NCI-H187 treated with DMSO at 0.1 percent for 48 hours (cell line): ENCODE data around the gene FSD1.
"Not testable (repeated sequence)": the region's sequence is repeated elsewhere in the genome, so short reads cannot be mapped to it uniquely, and the experiment has no call there.

ENCODE experiments used
- DNase-seq: peaks from one replicate; lab custom pipeline; 2025; lab: John Stamatoyannopoulos, UW

FSD1 gene

GRCh38 chr19:4319067-4319718, 14.8 kb downstream of the FSD1 start:
- no peak for DNase-seq

- DNase-seq = no peak
Observed at GRCh38 chr19:4320419-4320818, 16.0 kb downstream of the FSD1 start.

- no peak for DNase-seq
Observed at GRCh38 chr19:4322942-4323665, 18.7 kb downstream of the FSD1 start.

GRCh38 chr19:4323692-4324091, 19.3 kb downstream of the FSD1 start:
- no peak for DNase-seq

- DNase-seq = no peak
Observed at GRCh38 chr19:4324228-4324627, 19.8 kb downstream of the FSD1 start.

- no peak for DNase-seq
Observed at GRCh38 chr19:4326215-4326836, 21.9 kb downstream of the FSD1 start.

GRCh38 chr19:4326837-4327251, 22.4 kb downstream of the FSD1 start:
- no peak for DNase-seq

GRCh38 chr19:4327252-4327876, 23.0 kb downstream of the FSD1 start:
- peak; percentile 7 for DNase-seq

GRCh38 chr19:4327877-4328242, 23.5 kb downstream of the FSD1 start:
- DNase-seq = no peak

GRCh38 chr19:4328243-4328990, 24.0 kb downstream of the FSD1 start:
- peak; percentile 42 for DNase-seq

- DNase-seq = not testable (repeated sequence)
Observed at GRCh38 chr19:4328991-4329681, 24.7 kb downstream of the FSD1 start.

GRCh38 chr19:4329858-4330257, 25.5 kb downstream of the FSD1 start:
- no peak for DNase-seq

GRCh38 chr19:4334929-4335570, 30.7 kb downstream of the FSD1 start:
- DNase-seq = no peak

GRCh38 chr19:4337906-4338440, 33.6 kb downstream of the FSD1 start:
- DNase-seq = no peak

GRCh38 chr19:4338441-4339355, 34.3 kb downstream of the FSD1 start, which contains the start of gene STAP2:
Gene STAP2, minus strand, starts transcription at chr19:4338827. Its CDS starts 74 bp downstream, at chr19:4338753.
- no peak for DNase-seq

- no peak for DNase-seq
Observed at GRCh38 chr19:4342314-4342614, 37.9 kb downstream of the FSD1 start.

- DNase-seq = peak; percentile 98
Observed at GRCh38 chr19:4342615-4343369, 38.4 kb downstream of the FSD1 start.

GRCh38 chr19:4343370-4344307, 39.2 kb downstream of the FSD1 start, which contains the start of gene MPND:
Gene MPND, plus strand, starts transcription at chr19:4343562. Its CDS starts 32 bp downstream, at chr19:4343594.
- DNase-seq = no peak
